Testis (tissue), 3 donors: Measurements from ENCODE around the gene ITIH5. TPM values are rescaled to one million over a fixed set of nuclear protein-coding genes. Genes with fewer than 3 reads are reported as not detected.
A peak's percentile ranks its signal among the peaks of the same experiment; 100 is the strongest.

Source experiments
- DNase-seq: peaks from one replicate; pipeline ENCODE4 v3.0.0-alpha.2; 2019
- H3K27ac ChIP-seq, 2 donors: fragments of 200-600 bp; sonication (generic); one replicate each; pipeline ENCODE4 v1.5.1; 2019
- H3K27me3 ChIP-seq: fragments of 200-600 bp; sonication (generic); one replicate; pipeline ENCODE4 v1.5.1; 2019
- H3K36me3 ChIP-seq: fragments of 200-600 bp; sonication (generic); one replicate; pipeline ENCODE4 v1.5.1; 2017; ENCODE audit warnings: low read depth; ENCODE audit errors: missing control alignments
- H3K4me1 ChIP-seq: fragments of 200-600 bp; sonication (generic); one replicate; pipeline ENCODE4 v1.5.1; 2019
- H3K4me3 ChIP-seq, 2 donors: fragments of 200-600 bp; sonication (generic); one replicate each; pipeline ENCODE4 v1.5.1; 2017 to 2019
- H3K9me3 ChIP-seq: fragments of 200-600 bp; sonication (generic); one replicate; pipeline ENCODE4 v1.5.1; 2017
- CTCF ChIP-seq, 3 experiments: fragments of 450-650 bp in 2 of 3; fragments of 200-600 bp in 1 of 3; sonication (generic) in 1 of 3; IDR thresholded peaks; one replicate each; pipeline ENCODE4 v1.5.1; 2016 to 2019; ENCODE audit warnings: antibody characterized with exemption in 3 of 3, mild to moderate bottlenecking in 2 of 3, moderate library complexity in 1 of 3
- POLR2A ChIP-seq: fragments of 450-650 bp; IDR thresholded peaks from one replicate; pipeline ENCODE4 v1.6.1; 2017; ENCODE audit warnings: antibody characterized with exemption, mild to moderate bottlenecking, moderate library complexity
- WGBS, 2 donors: methylation state at CpG; one replicate each; pipeline ENCODE4 v1.1.5; 2018; 5-methylcytosine and 5-hydroxymethylcytosine counted together
- intact Hi-C: fragments of 100-400 bp; cut with DNase I; formaldehyde crosslinking; loops from one replicate; pipeline ENCODE4 v1.15.1; 2023; ENCODE audit warnings: low total_unique reads
- polyA plus RNA-seq: library from polyadenylated mRNA; stranded (reverse); fragments of 350-450 nt; fragmentation: Illumina TruSeq; extraction: RNeasy Lipid Tissue Mini Kit (QIAGEN cat#74804); gene quantifications from one replicate; pipeline ENCODE4 v1.2.3, GENCODE V29; 2014; ENCODE audit warnings: low read depth, low replicate concordance; ENCODE audit not compliant: insufficient read depth
- total RNA-seq, 2 donors: library from RNA; depleted of rRNA; stranded (reverse); fragments of >200 nt; gene quantifications; one replicate each; pipeline ENCODE4 v1.2.3, GENCODE V29; 2016

The ITIH5 gene
- total and polyA plus RNA-seq, 3 donors from 2014 or later, result 28.0 to 38.1 (median 28.0) TPM

- peak overlapping the region in 1 of 2 donors; percentile 41 for H3K27ac ChIP-seq
- no peak for TF ChIP-seq CTCF (IDR thresholded peaks at IDR 0.05)
These were observed 104.8 kb downstream of the ITIH5 start for GRCh38 chr10:7561985-7562384.

GRCh38 chr10:7561216-7561893 lies 105.4 kb downstream of the ITIH5 start:
- no peak overlapping the region for H3K4me3 ChIP-seq
- intact Hi-C loops, result no loop called here
- TF ChIP-seq CTCF (IDR thresholded peaks at IDR 0.05), result no peak
- no peak for TF ChIP-seq POLR2A
- no peaks in the 10 kb centered on the region for H3K27me3 ChIP-seq
- H3K27ac ChIP-seq, result peak overlapping the region in 1 of 2 donors; percentile 41
- no peaks in the 10 kb centered on the region for H3K9me3 ChIP-seq
- no peaks in the 10 kb centered on the region for H3K36me3 ChIP-seq
- DNase-seq, result peak; percentile 49
- H3K4me1 ChIP-seq, result peaks cover 18% of the 10 kb centered on the region
- 27 to 36% methylated on average over 17 to 19 of the region's 19 CpGs for WGBS, 2 donors

More at GRCh38 chr10:7561985-7562384, 104.8 kb downstream of the ITIH5 start:
- Histone ChIP-seq H3K9me3 (no peaks in the 10 kb centered on the region), H3K4me3 (no peak overlapping the region), H3K27me3 (no peaks in the 10 kb centered on the region), H3K36me3 (no peaks in the 10 kb centered on the region), H3K4me1 (peaks cover 18% of the 10 kb centered on the region)
- WGBS, 2 donors, result 56 to 72% methylated on average over 6 of the region's 6 CpGs
- DNase-seq, result no peak
- intact Hi-C loops, result no loop called here

GRCh38 chr10:7560519-7560918 lies 106.2 kb downstream of the ITIH5 start:
- H3K9me3 ChIP-seq, result no peaks in the 10 kb centered on the region
- intact Hi-C loops, result no loop called here
- DNase-seq, result no peak
- 51 to 52% methylated on average over 4 of the region's 4 CpGs for WGBS, 2 donors
- no peaks in the 10 kb centered on the region for H3K36me3 ChIP-seq
- peaks cover 18% of the 10 kb centered on the region for H3K4me1 ChIP-seq
- no peaks in the 10 kb centered on the region for H3K27me3 ChIP-seq
- TF ChIP-seq POLR2A, result no peak
- no peak for TF ChIP-seq CTCF (IDR thresholded peaks at IDR 0.05)
- H3K27ac ChIP-seq, result no peak overlapping the region
- H3K4me3 ChIP-seq, result no peak overlapping the region

DNA sequence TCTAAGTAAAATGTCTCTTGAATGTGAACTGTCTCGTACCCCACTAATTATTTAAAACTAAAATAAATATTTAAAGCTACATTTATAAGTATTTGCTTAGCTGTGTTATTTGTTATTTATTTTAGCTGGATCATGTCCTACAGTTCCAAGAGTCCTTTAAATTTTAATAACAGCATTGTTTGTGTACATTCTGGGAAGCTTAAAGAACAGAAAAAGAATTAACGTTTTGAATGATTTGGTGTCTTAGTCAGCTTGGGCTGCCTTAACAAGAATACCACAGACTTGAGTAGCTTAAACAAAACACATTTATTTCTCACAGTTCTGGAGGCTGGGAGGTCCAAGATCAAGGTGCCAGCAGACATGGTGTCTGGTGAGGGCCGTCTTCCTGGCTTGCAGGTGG lies 107.4 kb downstream of the ITIH5 start:
- H3K27me3 ChIP-seq, result no peaks in the 10 kb centered on the region
- H3K36me3 ChIP-seq, result no peaks in the 10 kb centered on the region
- DNase-seq, result no peak
- no peaks in the 10 kb centered on the region for H3K9me3 ChIP-seq
- peaks cover 18% of the 10 kb centered on the region for H3K4me1 ChIP-seq
- WGBS, 2 donors, result 52 to 57% methylated on average over 3 of the region's 3 CpGs
- no peak for TF ChIP-seq CTCF (IDR thresholded peaks at IDR 0.05)
- TF ChIP-seq POLR2A, result no peak
- intact Hi-C loops, result no loop called here
- no peak overlapping the region for H3K27ac ChIP-seq
- H3K4me3 ChIP-seq, result no peak overlapping the region

GRCh38 chr10:7558036-7558435 lies 108.7 kb downstream of the ITIH5 start:
- peaks cover 14% of the 10 kb centered on the region for H3K4me1 ChIP-seq
- intact Hi-C loops, result no loop called here

More at GRCh38 chr10:7558036-7558435, 108.7 kb downstream of the ITIH5 start:
- Histone ChIP-seq H3K9me3 (no peaks in the 10 kb centered on the region), H3K4me3 (no peak overlapping the region), H3K27ac (no peak overlapping the region), H3K27me3 (no peaks in the 10 kb centered on the region), H3K36me3 (no peaks in the 10 kb centered on the region)
- no peak for TF ChIP-seq CTCF (IDR thresholded peaks at IDR 0.05)
- no peak for TF ChIP-seq POLR2A
- 65 to 81% methylated on average over 3 of the region's 3 CpGs for WGBS, 2 donors
- DNase-seq, result no peak
